Upper lobe of left lung (tissue), 6 donors: ENCODE results near the gene BCL7A. TPM values are rescaled to one million over a fixed set of nuclear protein-coding genes. Genes with fewer than 3 reads are reported as not detected.
A peak's percentile ranks its signal among the peaks of the same experiment; 100 is the strongest.

Experiments
- ATAC-seq, 2 donors: fragments of 200-7000 bp; cut with Tn5 transposase; one replicate each; pipeline ENCODE4 v1.9.1; 2022; ENCODE audit warnings: mild to moderate bottlenecking in 2 of 2, moderate library complexity in 2 of 2; ENCODE audit not compliant: low FRiP score in 2 of 2
- DNase-seq, 2 donors: peaks; one replicate each; pipeline ENCODE4 v3.0.0-alpha.2; 2019 to 2020
- H3K27ac ChIP-seq, 4 donors: fragments of 200-600 bp; sonication (generic); one replicate each; pipeline ENCODE4 v1.5.1; 2016 to 2019
- H3K27me3 ChIP-seq, 4 donors: fragments of 200-600 bp; sonication (generic); one replicate each; pipeline ENCODE4 v1.5.1; 2017 to 2019
- H3K36me3 ChIP-seq, 4 donors: fragments of 200-600 bp; sonication (generic); one replicate each; pipeline ENCODE4 v1.5.1; 2016 to 2019
- H3K4me1 ChIP-seq, 4 donors: fragments of 200-600 bp; sonication (generic); one replicate each; pipeline ENCODE4 v1.5.1; 2018 to 2019
- H3K4me3 ChIP-seq, 4 donors: fragments of 200-600 bp; sonication (generic); one replicate each; pipeline ENCODE4 v1.5.1; 2017 to 2019; ENCODE audit warnings: mild to moderate bottlenecking in 2 of 4, moderate library complexity in 1 of 4
- H3K9me3 ChIP-seq, 4 donors: fragments of 200-600 bp; sonication (generic); one replicate each; pipeline ENCODE4 v1.5.1; 2018 to 2019
- CTCF ChIP-seq, 6 experiments: fragments of 450-650 bp in 4 of 6; fragments of 200-600 bp in 2 of 6; sonication (generic) in 2 of 6; IDR thresholded peaks; one replicate each; pipeline ENCODE4 v1.5.1; 2016 to 2019; ENCODE audit warnings: antibody characterized with exemption in 6 of 6
- EP300 ChIP-seq, 4 donors: sonication (generic); formaldehyde crosslinking; IDR thresholded peaks; one replicate each; pipeline ENCODE4 v1.5.1; 2017; ENCODE audit warnings: antibody characterized with exemption in 4 of 4, control low read depth in 2 of 4
- POLR2A ChIP-seq, 4 donors: fragments of 450-650 bp; IDR thresholded peaks; one replicate each; pipeline ENCODE4 v1.5.1; 2016 to 2017; ENCODE audit warnings: antibody characterized with exemption in 4 of 4, mild to moderate bottlenecking in 2 of 4
- POLR2AphosphoS5 ChIP-seq, 2 donors: sonication (generic); formaldehyde crosslinking; IDR thresholded peaks; one replicate each; pipeline ENCODE4 v1.5.1; 2017; ENCODE audit warnings: antibody characterized with exemption in 2 of 2
- WGBS, 2 donors: methylation state at CpG; one replicate each; pipeline ENCODE4 v1.1.5; 2017 to 2018; 5-methylcytosine and 5-hydroxymethylcytosine counted together
- total RNA-seq, 6 donors: library from RNA; depleted of rRNA in 4 of 6; stranded (reverse); fragments of >200 nt in 4 of 6; gene quantifications; one replicate each; pipeline versions ENCODE4 v1.1.0 to v1.2.1, GENCODE V29; 2016 to 2021
- donor health status: DM: no; HTN: no; CAD: no; lungs with moderate emphysema.
- donor health status: DM: no; HTN: yes; CAD: no; lungs with severe emphysema.

BCL7A gene
- 10 to 100 TPM in 4 of 6 donors, 1 to 10 TPM in 2; 4.9 to 14.6 (median 12.7) TPM for total RNA-seq

- peak within 1 kb of the TSS; percentile 59 to 88 (median 66) for H3K4me3 ChIP-seq
- 0 to 2% methylated on average over 13 to 16 of the region's 83 CpGs for WGBS, 2 donors
- H3K36me3 ChIP-seq: no peaks in the 10 kb centered on the region
- peak within 1 kb of the TSS; percentile 73 to 87 (median 79) for H3K27ac ChIP-seq
- ATAC-seq (peak; percentile 85 to 86), DNase-seq (peak; percentile 65 to 94)
- peaks cover 4 to 27% (median 18%) of the 10 kb centered on the region in 4 donors for H3K4me1 ChIP-seq
- H3K9me3 ChIP-seq: peaks cover 0 to 4% (median 0%) of the 10 kb centered on the region in 4 donors
- no peaks in the 10 kb centered on the region for H3K27me3 ChIP-seq
- TF ChIP-seq POLR2AphosphoS5 (IDR thresholded peaks at IDR 0.05) (peak in 1 of 2 donors; percentile 44), EP300 (IDR thresholded peaks at IDR 0.05) (no peak), CTCF (IDR thresholded peaks at IDR 0.05) (peak in 2 of 6 experiments; percentile 14 to 16), POLR2A (IDR thresholded peaks at IDR 0.05) (peak in 1 of 4 donors; percentile 64)
These were observed at the start of gene BCL7A for GRCh38 chr12:122021822-122022392. TSS of gene BCL7A (plus strand) at chr12:122021884. CDS start at chr12:122022092, 208 bp downstream.

GRCh38 chr12:121974026-121974985, 47.4 kb upstream of the BCL7A start:
- Histone ChIP-seq H3K36me3 (no peaks in the 10 kb centered on the region), H3K4me3 (no peak overlapping the region), H3K27ac (no peak overlapping the region), H3K9me3 (peaks cover 0 to 6% (median 0%) of the 10 kb centered on the region in 4 donors), H3K27me3 (no peaks in the 10 kb centered on the region), H3K4me1 (no peaks in the 10 kb centered on the region)
- ATAC-seq: no peak
- no peak for DNase-seq
- WGBS, 2 donors: 73 to 87% methylated on average over 13 of the region's 13 CpGs
- TF ChIP-seq EP300 (IDR thresholded peaks at IDR 0.05): no peak
- no peak for TF ChIP-seq POLR2A (IDR thresholded peaks at IDR 0.05)
- TF ChIP-seq CTCF (IDR thresholded peaks at IDR 0.05): no peak
- TF ChIP-seq POLR2AphosphoS5 (IDR thresholded peaks at IDR 0.05): no peak

- Histone ChIP-seq H3K36me3 (no peaks in the 10 kb centered on the region), H3K9me3 (peaks cover 0 to 6% (median 0%) of the 10 kb centered on the region in 4 donors), H3K27ac (no peak overlapping the region), H3K4me3 (no peak overlapping the region), H3K4me1 (no peaks in the 10 kb centered on the region), H3K27me3 (no peaks in the 10 kb centered on the region)
- WGBS, 2 donors: 93 to 95% methylated on average over 6 of the region's 6 CpGs
- ATAC-seq: no peak
- no peak for DNase-seq
- TF ChIP-seq CTCF (IDR thresholded peaks at IDR 0.05) (no peak), POLR2AphosphoS5 (IDR thresholded peaks at IDR 0.05) (no peak), EP300 (IDR thresholded peaks at IDR 0.05) (no peak), POLR2A (IDR thresholded peaks at IDR 0.05) (no peak)
These were observed 46.7 kb upstream of the BCL7A start for GRCh38 chr12:121975021-121975420.

- no peak overlapping the region for H3K27ac ChIP-seq
- TF ChIP-seq CTCF (IDR thresholded peaks at IDR 0.05) (no peak), POLR2AphosphoS5 (IDR thresholded peaks at IDR 0.05) (no peak), POLR2A (IDR thresholded peaks at IDR 0.05) (no peak), EP300 (IDR thresholded peaks at IDR 0.05) (no peak)
- H3K27me3 ChIP-seq: no peaks in the 10 kb centered on the region
- H3K9me3 ChIP-seq: peaks cover 0 to 6% (median 0%) of the 10 kb centered on the region in 4 donors
- 92 to 93% methylated on average over 5 of the region's 5 CpGs for WGBS, 2 donors
- no peaks in the 10 kb centered on the region for H3K4me1 ChIP-seq
- no peaks in the 10 kb centered on the region for H3K36me3 ChIP-seq
- H3K4me3 ChIP-seq: no peak overlapping the region
- no peak for DNase-seq
- ATAC-seq: no peak
These were observed 44.7 kb upstream of the BCL7A start for GRCh38 chr12:121976950-121977349.
